SW 1271 (cell line): ENCODE data around the gene B3GLCT.

Experiments
- DNase-seq, 2 experiments: peaks; one replicate each; lab custom pipeline; 2025; lab: John Stamatoyannopoulos, UW

The B3GLCT gene

GRCh38 chr13:31223640-31224039 lies 23.9 kb downstream of the B3GLCT start:
- DNase-seq: no peak

- no peak for DNase-seq
Observed at GRCh38 chr13:31224174-31224669, 24.4 kb downstream of the B3GLCT start.

- DNase-seq: no peak
Observed at GRCh38 chr13:31224963-31225559, 25.3 kb downstream of the B3GLCT start.

- no peak for DNase-seq
Observed at GRCh38 chr13:31225998-31226675, 26.4 kb downstream of the B3GLCT start.

GRCh38 chr13:31227063-31227462 lies 27.3 kb downstream of the B3GLCT start:
- no peak for DNase-seq

GRCh38 chr13:31227870-31228269 lies 28.1 kb downstream of the B3GLCT start:
- DNase-seq: no peak

- DNase-seq: no peak
Observed at GRCh38 chr13:31234729-31235128, 35.0 kb downstream of the B3GLCT start.

- DNase-seq: peak in 1 of 2 experiments; percentile 34
Observed at GRCh38 chr13:31236211-31236786, 36.5 kb downstream of the B3GLCT start.

- no peak for DNase-seq
Observed at GRCh38 chr13:31240921-31241320, 41.1 kb downstream of the B3GLCT start.

GRCh38 chr13:31242367-31242766 lies 42.6 kb downstream of the B3GLCT start:
- DNase-seq: no peak

- DNase-seq: no peak
Observed at GRCh38 chr13:31242916-31243315, 43.1 kb downstream of the B3GLCT start.

GRCh38 chr13:31245598-31246373 lies 46.0 kb downstream of the B3GLCT start:
- DNase-seq: no peak

- DNase-seq: no peak
Observed at GRCh38 chr13:31246918-31247317, 47.1 kb downstream of the B3GLCT start.

GRCh38 chr13:31248361-31248760 lies 48.6 kb downstream of the B3GLCT start:
- DNase-seq: no peak

- DNase-seq: no peak
Observed at GRCh38 chr13:31248965-31249539, 49.3 kb downstream of the B3GLCT start.

GRCh38 chr13:31250435-31250834 lies 50.7 kb downstream of the B3GLCT start:
- DNase-seq: no peak

GRCh38 chr13:31261241-31261640 lies 61.5 kb downstream of the B3GLCT start:
- no peak for DNase-seq

- DNase-seq: no peak
Observed at GRCh38 chr13:31263346-31263745, 63.6 kb downstream of the B3GLCT start.

- DNase-seq: no peak
Observed at GRCh38 chr13:31264151-31264550, 64.4 kb downstream of the B3GLCT start.

- DNase-seq: no peak
Observed at GRCh38 chr13:31267126-31267784, 67.5 kb downstream of the B3GLCT start.

- no peak for DNase-seq
Observed at GRCh38 chr13:31274390-31274789, 74.6 kb downstream of the B3GLCT start.

GRCh38 chr13:31276421-31276820 lies 76.6 kb downstream of the B3GLCT start:
- DNase-seq: no peak
